A673 (cell line): ENCODE data around the gene GPR132. TPM values are rescaled to one million over a fixed set of nuclear protein-coding genes. Genes with fewer than 3 reads are reported as not detected.
"Not testable (repeated sequence)": the region's sequence is repeated elsewhere in the genome, so short reads cannot be mapped to it uniquely, and the experiment has no call there.

ENCODE experiments used
- BruUV-seq: library from RNA; stranded (reverse); fragments of 400-500 nt; replicated peaks from 2 replicates; lab custom pipeline; 2021; lab: Mats Ljungman, UMichigan
- CTCF ChIA-PET: fragments of 300-600 bp; sonication (Branson Sonifier 250); formaldehyde crosslinking; loops from one replicate; lab custom pipeline; 2022; ENCODE audit warnings: antibody characterized with exemption; lab: Charles Lee
- POLR2A ChIA-PET: fragments of 300-600 bp; sonication (Branson Sonifier 250); formaldehyde crosslinking; loops from one replicate; lab custom pipeline; 2022; ENCODE audit warnings: antibody characterized with exemption; ENCODE audit not compliant: low non-redundant PET; lab: Charles Lee
- DNase-seq: peaks from one replicate; pipeline ENCODE4 v3.0.0-alpha.2; 2015; ENCODE audit warnings: low spot score
- H3K27ac ChIP-seq: fragments of 200-600 bp; sonication (generic); 2 replicates; pipeline ENCODE4 v1.5.1; 2016; ENCODE audit warnings: mixed run types, low read depth, mild to moderate bottlenecking, mixed read lengths, antibody characterized with exemption, low read length; ENCODE audit not compliant: poor library complexity, severe bottlenecking
- H3K27me3 ChIP-seq: fragments of 200-600 bp; sonication (generic); replicated peaks from 2 replicates; pipeline ENCODE4 v1.6.1; 2017; ENCODE audit warnings: mixed run types, low read depth, mild to moderate bottlenecking, mixed read lengths, antibody characterized with exemption, low read length; ENCODE audit not compliant: insufficient read depth, poor library complexity
- H3K36me3 ChIP-seq: fragments of 200-600 bp; sonication (generic); 2 replicates; pipeline ENCODE4 v1.6.1; 2016; ENCODE audit warnings: mixed run types, mild to moderate bottlenecking, mixed read lengths, antibody characterized with exemption, low read length; ENCODE audit not compliant: insufficient read depth, poor library complexity, severe bottlenecking
- H3K4me1 ChIP-seq: fragments of 200-600 bp; sonication (generic); 2 replicates; pipeline ENCODE4 v1.6.1; 2017; ENCODE audit warnings: mixed run types, mild to moderate bottlenecking, mixed read lengths, antibody characterized with exemption, low read length; ENCODE audit not compliant: insufficient read depth, poor library complexity, severe bottlenecking
- H3K4me3 ChIP-seq: fragments of 200-600 bp; sonication (generic); 2 replicates; pipeline ENCODE4 v1.5.1; 2016; ENCODE audit warnings: low read depth, mixed run types, mild to moderate bottlenecking, mixed read lengths, low read length; ENCODE audit not compliant: poor library complexity, severe bottlenecking
- H3K9me3 ChIP-seq: fragments of 200-600 bp; sonication (generic); 2 replicates; pipeline ENCODE4 v1.6.1; 2016; ENCODE audit warnings: mixed run types, low read depth, mild to moderate bottlenecking, mixed read lengths, antibody characterized with exemption, low read length; ENCODE audit not compliant: poor library complexity, severe bottlenecking
- CTCF ChIP-seq: fragments of 300-800, 200-600 bp; sonication (generic); conservative IDR thresholded peaks from 2 replicates; pipeline ENCODE4 v1.5.1; 2017; ENCODE audit warnings: low read depth, mild to moderate bottlenecking, antibody characterized with exemption, low read length, moderate library complexity, mixed read lengths
- EZH2 ChIP-seq: fragments of 200-600 bp; sonication (generic); IDR thresholded peaks from 2 replicates; pipeline ENCODE4 v1.6.1; 2017; ENCODE audit warnings: borderline replicate concordance, low read depth, mild to moderate bottlenecking, mixed read lengths, antibody characterized with exemption, low read length; ENCODE audit not compliant: poor library complexity, severe bottlenecking
- intact Hi-C: fragments of 100-400 bp; cut with micrococcal nuclease; formaldehyde crosslinking; loops from one replicate; pipeline ENCODE4 v1.10.0; 2022; ENCODE audit not compliant: unreplicated experiment
- total RNA-seq: library from RNA; stranded (reverse); gene quantifications from 2 replicates; pipeline ENCODE4 v1.2.3, GENCODE V29; 2021

The GPR132 gene
- total RNA-seq, 1 experiment from 2014 or later, result not detected

GRCh38 chr14:105064001-105064400, 1.2 kb downstream of the GPR132 start:
- Histone ChIP-seq H3K36me3 (no peaks in the 10 kb centered on the region), H3K4me1 (no peaks in the 10 kb centered on the region), H3K4me3 (no peak overlapping the region), H3K27ac (no peak overlapping the region), H3K9me3 (no peaks in the 10 kb centered on the region), H3K27me3 (no peaks in the 10 kb centered on the region)
- intact Hi-C loops, result no loop called here
- no peak for TF ChIP-seq EZH2
- TF ChIP-seq CTCF, result no peak
- no TSS peak for BruUV-seq
- CTCF ChIA-PET, result no interaction called here
- POLR2A ChIA-PET, result no interaction called here
- no peak for DNase-seq

GRCh38 chr14:105063506-105063905, 1.7 kb downstream of the GPR132 start:
- H3K27me3 ChIP-seq, intact Hi-C loops, H3K4me1 ChIP-seq, H3K9me3 ChIP-seq, H3K36me3 ChIP-seq, H3K4me3 ChIP-seq, BruUV-seq, POLR2A ChIA-PET, CTCF ChIA-PET, H3K27ac ChIP-seq, DNase-seq: not testable (repeated sequence)

GRCh38 chr14:105063056-105063455, 2.2 kb downstream of the GPR132 start:
- Histone ChIP-seq H3K27ac (no peak overlapping the region), H3K4me1 (no peaks in the 10 kb centered on the region), H3K4me3 (no peak overlapping the region), H3K36me3 (no peaks in the 10 kb centered on the region), H3K27me3 (no peaks in the 10 kb centered on the region), H3K9me3 (no peaks in the 10 kb centered on the region)
- no peak for DNase-seq
- no TSS peak for BruUV-seq
- CTCF ChIA-PET, result interaction anchor here (1.0 kb wide), 1 partner anchor 17 kb away, joined by 3 read pairs; no protein-coding TSS in a partner anchor
- intact Hi-C loops, result no loop called here
- POLR2A ChIA-PET, result interaction anchor here (0.6 kb wide), 1 partner anchor 285 kb away, joined by 5 read pairs; no protein-coding TSS in a partner anchor
- TF ChIP-seq CTCF (no peak), EZH2 (no peak)

- no peaks in the 10 kb centered on the region for H3K9me3 ChIP-seq
- no peak overlapping the region for H3K4me3 ChIP-seq
- BruUV-seq, result no TSS peak
- no peaks in the 10 kb centered on the region for H3K4me1 ChIP-seq
- TF ChIP-seq CTCF, result no peak
- no peak for TF ChIP-seq EZH2
- no peak for DNase-seq
- ChIA-PET POLR2A (no interaction called here), CTCF (interaction anchor here (1.0 kb wide), 1 partner anchor 16 kb away, joined by 3 read pairs; no protein-coding TSS in a partner anchor)
- no peaks in the 10 kb centered on the region for H3K27me3 ChIP-seq
- H3K27ac ChIP-seq, result no peak overlapping the region
- no peaks in the 10 kb centered on the region for H3K36me3 ChIP-seq
- intact Hi-C loops, result no loop called here
These were observed 3.2 kb downstream of the GPR132 start for GRCh38 chr14:105062048-105062433.
